GM18507 (cell line): ENCODE data around the gene SYNGR1.
"Not testable (repeated sequence)": the region's sequence is repeated elsewhere in the genome, so short reads cannot be mapped to it uniquely, and the experiment has no call there.

Experiments used
- DNase-seq: peaks from one replicate; pipeline ENCODE4 v3.0.0; 2011; ENCODE audit warnings: low read depth; ENCODE audit not compliant: insufficient read length; ENCODE audit errors: extremely low spot score
- FAIRE-seq: peaks from 2 replicates; lab custom pipeline; 2011; peaks lifted over from hg19 to GRCh38; lab: Jason Lieb, UNC

The SYNGR1 gene

DNA sequence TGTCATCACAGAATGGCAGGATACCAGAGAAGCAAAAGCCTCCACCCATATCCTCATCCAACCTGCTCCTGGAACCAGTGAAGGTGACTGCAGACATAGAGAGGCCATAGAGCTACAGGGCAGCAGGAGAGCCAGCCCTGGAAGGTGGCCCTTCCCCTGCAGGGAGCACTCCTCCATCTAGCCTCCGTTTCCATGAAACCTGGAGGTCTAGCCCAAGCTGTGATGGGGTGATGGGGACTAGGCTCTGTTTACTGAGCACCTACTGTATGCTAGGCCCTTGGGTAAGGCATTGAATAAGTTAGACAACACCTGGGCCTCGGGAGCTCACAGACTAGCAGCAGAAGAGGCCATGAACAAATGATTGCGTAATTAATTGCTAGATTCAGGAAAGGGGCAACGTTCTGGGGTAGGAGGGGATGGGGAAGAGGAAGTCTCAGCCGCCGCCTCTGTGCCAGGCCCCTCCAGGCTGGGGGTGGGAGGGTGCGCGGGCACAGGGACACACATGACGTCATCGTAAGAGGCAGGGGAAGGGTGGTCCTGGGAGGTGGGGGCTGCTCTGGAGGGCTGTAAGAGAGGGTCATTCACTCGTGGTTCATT, 784 bp upstream of the SYNGR1 start:
- peak; percentile 36 for FAIRE-seq
- no peak for DNase-seq

DNA sequence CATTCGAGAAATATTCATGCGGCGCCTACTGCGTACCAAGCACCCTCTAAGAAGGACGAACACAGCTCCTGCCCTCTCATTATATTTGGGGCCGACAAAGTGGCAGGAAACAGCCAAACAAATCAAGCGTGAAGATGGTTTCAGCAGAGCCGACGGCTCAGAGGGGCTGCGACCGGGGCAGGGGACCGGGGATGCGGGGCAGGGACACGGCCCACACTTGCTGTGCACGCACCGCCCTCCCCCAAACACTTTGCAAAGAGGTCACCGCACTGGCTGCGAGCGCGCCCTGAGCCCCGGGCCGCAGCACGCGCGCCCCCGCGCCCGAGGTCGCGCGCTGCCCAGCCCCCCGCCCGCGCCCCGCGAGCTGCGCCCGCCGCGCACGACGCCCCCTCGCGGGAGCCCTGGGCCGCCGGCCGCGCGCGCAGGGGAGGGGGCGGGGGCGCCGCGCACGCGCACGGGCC, 255 bp upstream of the SYNGR1 start:
- FAIRE-seq: peak; percentile 61
- DNase-seq: peak; percentile 49

DNA sequence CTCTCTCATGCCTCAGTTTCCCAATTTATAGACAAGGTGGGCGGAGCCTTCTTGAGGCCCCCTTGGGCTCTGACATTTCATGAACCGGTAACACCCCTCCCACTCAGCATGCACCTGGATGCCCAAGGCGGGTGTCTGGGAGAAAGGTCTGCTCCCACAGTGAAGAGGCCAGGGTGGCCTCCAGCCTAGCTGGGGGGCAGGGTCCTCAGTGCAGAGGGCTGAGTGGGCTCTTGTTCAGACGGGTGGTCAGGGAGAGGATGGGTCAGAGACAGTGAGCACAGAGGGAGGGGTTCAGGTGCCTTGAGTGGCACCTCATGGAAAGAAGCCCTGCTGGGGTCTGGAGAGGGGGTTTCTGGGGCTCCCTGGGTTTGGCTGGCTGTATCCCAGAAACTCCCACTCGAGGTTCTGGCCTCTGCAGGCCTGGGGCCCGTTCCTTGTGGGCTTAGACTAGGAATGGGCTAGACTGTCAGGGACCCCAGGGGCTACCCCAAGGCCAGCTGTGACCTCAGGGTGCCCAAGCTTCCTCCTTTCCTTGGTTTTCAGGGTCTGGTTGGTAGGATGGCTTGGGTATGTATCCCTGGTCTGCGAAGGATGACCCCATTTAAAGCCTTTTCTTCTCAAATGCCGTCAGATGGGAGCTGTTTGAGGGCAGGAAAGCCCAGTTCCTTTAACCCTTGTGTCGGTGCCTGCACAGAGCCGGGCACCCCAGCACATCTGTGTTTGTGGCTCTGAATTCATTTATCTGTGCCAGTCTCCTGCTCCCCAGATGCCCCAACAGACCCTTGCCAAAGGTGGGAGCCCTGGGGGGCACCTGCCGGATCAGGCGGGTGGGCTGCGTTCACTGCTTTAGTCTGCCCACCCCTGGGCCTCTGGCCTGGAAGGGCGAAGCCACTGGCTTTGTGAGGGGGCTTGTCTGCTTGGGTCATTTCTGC, 1.2 kb downstream of the SYNGR1 start:
- FAIRE-seq (no peak), DNase-seq (no peak)

DNA sequence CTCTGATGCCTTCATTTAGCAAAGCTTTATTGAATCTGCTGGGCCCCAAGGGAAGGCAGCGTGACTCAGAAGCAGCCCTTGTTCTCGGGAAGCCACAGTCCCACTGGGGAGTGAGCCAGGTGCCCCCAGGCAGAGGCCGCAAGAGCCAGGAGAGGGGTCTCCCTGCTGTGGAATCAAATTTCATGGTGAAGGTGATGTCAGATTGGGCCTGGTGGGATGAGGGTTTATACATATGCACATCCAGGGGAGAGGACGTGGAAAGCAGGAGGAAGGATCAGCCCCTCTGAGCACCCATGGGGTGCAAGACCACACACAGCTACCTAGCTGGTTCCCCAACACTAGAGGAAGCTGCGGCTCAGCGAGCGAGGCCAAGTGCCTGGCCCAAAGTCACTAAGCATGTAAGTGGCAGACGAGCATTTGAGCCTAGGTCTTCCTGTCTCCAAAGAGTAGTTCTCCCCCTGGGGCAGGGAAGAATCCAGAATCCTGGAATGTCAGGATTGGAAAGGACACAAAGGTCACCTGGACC, 2.0 kb downstream of the SYNGR1 start:
- DNase-seq: peak; percentile 23

DNA sequence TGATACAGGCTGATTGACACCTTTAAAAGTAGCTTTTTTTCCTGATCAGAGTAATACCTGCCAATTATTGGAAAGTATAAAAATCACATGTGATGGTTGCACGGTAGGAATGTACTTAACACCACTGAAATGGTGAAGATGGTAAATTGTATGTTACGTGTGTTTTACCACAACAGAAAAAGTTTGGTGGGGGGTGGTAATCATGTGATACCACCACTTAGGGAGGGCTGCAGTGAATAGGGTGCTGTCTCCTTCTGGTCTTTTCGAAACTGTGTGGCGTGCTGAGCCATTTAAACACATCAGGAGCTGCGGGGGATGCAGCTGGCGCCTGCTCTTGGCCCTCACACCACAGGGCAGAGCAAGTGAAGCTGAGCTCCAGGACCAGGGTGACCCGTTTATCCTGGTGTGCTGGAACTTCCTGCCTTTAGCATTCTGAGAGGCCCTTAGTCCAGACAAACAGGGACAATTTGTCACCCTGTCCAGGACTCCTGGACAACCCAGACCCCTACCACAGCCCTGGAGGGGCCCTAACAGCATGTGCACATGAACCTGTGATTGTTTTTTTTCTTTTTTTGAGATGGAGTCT, 2.6 kb downstream of the SYNGR1 start:
- no peak for DNase-seq
- FAIRE-seq: no peak

More for the DNA sequence above, 2.0 kb downstream of the SYNGR1 start:
- FAIRE-seq: peak; percentile 74

DNA sequence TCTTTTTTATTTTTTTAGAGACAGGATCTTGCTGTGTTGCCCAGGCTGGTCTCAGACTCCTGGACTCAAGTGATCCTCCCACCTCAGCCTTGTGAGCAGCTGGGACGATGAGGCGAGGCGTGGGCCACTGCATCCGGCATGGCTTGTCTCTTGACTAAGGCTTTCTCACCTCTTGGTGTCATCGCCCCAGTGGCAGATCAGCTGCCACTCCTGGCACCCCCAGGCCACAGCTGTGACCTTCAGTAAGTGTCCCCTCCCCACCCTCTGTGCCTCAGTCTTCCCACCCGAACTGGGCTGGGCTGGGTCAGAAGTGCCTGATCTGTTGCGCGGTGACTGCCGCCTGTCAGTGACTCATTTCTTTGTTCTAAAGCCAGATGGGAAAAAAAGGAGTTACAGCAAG, 3.6 kb downstream of the SYNGR1 start:
- FAIRE-seq: no peak
- DNase-seq: no peak

DNA sequence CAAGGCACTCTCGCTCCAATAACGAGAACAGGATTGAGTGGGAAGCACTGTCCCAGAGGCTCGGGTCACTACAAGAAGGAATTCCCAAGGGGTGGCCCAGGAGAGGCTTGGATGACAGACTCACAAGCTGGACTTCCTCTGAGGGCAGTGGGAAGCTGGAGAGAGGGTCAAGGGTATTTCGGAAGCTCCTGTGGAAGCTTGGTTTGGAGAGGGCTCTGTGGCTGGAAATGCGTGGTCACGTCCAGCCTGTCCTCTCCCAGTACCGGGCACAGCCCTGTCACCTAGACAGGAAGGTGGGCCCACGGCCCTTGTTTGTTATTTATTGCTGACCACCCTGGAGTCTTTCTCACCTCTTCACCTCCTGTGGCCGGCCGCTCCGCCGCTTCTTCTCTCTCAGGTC, 5.3 kb downstream of the SYNGR1 start:
- FAIRE-seq: no peak
- no peak for DNase-seq

DNA sequence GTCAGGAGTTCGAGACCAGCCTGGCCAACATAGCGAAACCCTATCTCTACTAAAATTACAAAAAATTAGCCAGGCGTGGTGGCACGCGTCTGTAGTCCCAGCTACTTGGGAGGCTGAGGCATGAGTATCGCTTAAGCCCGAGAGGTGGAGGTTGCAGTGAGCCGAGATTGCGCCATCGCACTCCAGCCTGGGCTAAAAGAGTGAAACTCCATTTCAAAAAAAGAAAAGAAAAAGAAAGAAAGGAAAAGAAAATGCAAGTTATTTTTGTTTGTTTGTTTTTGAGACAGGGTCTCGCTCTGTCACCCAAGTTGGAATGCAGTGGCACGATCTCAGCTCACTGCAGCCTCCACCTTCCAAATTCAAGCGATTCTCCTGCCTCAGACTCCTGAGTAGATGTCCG, 6.0 kb downstream of the SYNGR1 start:
- DNase-seq, FAIRE-seq: not testable (repeated sequence)

DNA sequence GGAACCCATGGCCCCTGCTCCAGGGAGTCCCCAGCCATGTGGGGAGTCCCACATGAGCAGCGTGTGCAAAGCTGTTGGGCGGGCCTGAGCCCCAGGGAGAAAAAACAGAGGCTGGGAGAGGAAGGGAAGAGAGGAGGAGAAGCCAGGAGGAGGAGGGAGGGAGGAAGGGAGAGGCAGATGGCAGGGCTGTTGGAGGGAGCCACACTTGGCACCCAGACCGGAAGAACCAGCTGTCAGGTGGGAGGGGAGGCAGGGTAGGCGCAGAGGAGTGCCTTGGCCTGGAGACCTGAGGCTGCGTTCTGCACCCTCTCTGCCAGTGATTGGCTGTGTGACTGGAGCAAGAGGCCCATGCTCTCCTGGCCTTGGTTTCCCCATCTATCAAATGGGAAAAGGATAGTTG, 6.7 kb downstream of the SYNGR1 start:
- FAIRE-seq: no peak
- DNase-seq: no peak

DNA sequence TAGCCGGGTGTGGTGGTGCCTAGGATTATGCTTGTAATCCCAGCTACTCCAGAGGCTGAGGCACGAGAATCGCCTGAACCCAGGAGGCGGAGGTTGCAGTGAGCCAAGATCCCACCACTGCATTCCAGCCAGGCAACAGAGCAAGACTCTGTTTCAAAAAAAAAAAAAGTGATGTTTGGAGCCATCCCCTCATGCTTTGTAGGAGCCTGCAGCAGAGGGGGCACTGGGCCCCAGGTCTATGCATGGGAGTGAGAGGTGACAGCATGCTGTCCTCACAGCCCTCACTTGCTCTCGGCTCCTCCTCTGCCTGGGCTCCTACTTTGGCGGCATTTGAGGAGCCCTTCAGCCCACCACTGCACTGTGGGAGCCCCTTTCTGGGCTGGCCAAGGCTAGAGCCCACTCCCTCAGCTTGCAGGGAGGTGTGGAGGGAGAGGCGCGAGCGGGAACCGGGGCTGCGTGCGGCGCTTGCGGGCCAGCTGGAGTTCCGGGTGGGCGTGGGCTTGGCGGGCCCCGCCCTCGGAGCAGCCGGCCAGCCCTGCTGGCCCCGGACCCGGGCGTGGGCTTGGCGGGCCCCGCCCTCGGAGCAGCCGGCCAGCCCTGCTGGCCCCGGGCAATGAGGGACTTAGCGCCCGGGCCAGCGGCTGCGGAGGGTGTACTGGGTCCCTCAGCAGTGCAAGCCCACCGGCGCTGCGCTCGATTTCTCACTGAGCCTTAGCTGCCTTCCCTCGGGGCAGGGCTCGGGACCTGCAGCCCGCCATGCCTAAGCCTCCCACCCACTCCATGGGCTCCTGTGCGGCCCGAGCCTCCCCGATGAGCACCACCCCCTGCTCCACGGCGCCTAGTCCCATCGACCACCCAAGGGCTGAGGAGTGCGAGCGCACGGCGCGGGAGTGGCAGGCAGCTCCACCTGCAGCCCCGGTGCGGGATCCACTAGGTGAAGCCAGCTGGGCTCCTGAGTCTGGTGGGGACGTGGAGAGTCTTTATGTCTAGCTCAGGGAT, 7.6 kb downstream of the SYNGR1 start:
- not testable (repeated sequence) for DNase-seq, FAIRE-seq

DNA sequence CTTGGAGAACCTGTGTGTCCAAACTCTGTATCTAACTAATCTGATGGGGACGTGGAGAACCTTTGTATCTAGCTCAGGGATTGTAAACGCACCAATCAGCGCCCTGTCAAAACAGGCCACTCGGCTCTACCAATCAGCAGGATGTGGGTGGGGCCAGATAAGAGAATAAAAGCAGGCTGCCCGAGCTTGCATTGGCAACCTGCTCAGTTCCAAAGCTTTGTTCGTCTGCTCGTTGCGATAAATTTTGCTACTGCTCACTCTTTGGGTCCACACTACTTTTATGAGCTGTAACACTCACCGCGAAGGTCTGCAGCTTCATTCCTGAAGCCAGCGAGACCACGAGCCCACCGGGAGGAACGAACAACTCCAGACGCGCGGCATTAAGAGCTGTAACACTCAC, 8.4 kb downstream of the SYNGR1 start:
- not testable (repeated sequence) for DNase-seq, FAIRE-seq

DNA sequence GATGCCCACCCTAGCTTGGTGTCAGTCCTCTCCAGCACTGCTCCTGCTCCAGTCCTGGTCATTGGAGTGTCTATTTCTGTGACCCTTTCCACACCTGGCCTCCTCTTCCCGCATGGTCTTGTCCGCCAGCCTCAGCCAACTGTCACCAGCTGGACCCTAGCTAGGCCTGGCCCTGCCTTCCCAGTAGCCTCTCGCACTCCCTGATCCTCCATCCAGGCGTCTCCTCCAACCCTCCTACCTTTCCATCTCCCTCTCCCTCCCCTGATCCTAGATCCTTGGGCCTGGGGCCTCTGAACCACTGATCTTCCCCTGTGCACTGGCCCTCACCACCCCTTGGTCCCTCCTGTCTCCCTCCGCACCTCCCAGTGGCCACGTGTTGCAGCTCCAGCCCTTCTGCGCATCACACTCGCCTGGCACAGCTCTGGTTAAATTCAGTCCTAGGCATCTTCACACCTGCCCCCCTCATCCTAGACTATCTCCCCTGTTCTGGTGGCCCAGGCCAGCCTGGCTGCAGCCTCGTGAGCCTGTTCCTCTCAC, 9.9 kb downstream of the SYNGR1 start:
- FAIRE-seq: no peak

DNA sequence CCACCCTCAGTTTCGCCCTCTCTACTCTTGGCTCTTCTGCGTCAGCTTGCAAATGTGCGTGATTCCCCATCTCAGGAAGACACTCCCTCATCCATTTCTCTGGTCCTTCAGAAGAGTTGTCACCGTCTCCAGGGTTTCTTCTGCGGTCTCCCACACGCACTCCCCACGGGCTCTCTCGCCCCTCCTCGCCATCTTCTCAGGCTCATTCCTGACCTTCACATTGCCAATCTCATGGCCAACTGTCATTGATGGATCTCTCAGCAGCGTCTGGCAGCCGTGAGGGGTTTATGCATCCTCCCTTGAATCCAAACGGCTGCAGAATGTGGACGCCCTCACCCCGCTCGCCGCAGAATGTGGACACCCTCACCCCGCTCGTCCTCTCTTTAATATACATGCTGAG, 10.5 kb downstream of the SYNGR1 start:
- FAIRE-seq (no peak), DNase-seq (no peak)

More for the DNA sequence above, 9.9 kb downstream of the SYNGR1 start:
- no peak for DNase-seq

DNA sequence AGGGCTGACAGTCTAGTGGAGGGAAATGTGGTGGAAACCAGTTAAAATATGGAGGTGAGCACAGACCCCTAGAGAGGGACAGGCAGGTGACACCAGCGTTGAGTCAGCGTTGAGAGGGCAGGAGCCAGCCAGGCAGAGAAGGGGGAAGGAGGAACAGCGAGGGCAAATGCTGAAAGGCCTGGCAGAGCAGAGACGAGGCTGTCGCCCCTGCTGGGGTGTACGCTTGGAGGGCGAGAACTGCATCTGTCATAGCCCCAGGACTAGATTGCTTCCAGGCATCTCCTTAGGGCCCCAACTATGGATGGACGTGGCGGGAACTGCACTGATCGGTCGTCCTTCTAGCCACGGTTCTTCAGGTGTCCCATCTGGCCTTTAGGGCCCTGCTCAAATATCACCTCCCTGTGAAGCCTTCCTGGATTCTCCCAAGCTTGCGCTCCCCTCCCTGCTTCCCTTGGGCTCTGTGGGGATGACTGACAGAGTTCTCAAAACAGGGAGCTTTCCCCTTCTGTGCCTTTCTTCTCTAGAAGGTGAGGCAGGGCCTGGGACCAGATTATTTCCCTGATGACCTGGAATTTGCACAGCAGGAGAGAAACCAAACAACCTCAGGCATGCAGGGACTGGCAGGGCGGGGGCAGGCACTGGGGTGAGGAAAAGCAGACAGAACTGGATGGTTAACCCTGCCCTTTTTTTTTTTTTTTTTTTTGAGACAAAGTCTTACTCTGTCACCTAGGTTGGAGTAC, 11.1 kb downstream of the SYNGR1 start:
- FAIRE-seq (no peak), DNase-seq (no peak)

DNA sequence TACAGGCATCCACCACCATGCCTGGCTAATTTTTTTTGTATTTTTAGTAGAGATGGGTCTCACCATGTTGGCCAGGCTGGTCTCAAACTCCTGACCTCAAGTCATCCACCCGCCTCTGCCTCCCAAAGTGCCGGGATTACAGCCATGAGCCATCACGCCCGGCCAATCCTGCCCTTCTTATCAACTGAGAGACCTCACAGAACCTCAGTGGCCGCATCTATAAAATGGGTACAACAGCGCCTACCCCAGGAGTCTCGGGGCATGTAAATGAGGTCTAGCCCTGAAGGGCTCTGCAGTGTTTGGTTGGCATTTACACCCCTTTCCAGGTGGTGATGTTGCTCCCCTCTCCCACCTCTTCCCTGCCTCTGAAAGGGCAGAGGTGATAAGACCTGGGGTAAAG, 11.7 kb downstream of the SYNGR1 start:
- DNase-seq (no peak), FAIRE-seq (no peak)

DNA sequence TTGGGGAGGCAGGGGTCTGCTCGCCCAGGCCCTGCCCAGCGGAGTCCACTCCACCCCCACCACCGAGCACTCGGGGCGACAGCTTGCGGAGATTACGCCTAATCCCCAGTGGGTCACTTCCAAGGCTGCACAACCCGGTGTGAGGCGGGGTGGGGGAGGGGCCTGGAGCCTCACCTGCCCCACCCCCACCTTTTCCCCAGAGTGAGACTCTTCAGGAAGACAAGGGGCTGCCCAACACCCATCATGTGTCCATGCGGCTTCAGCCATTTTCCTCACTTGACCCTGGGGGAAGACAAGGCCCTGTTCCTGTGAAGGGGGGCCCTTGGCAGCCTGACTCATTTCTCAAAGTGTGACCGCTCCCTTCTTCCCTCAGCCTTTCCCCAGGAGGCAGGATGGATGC, 12.5 kb downstream of the SYNGR1 start:
- DNase-seq (no peak), FAIRE-seq (no peak)

DNA sequence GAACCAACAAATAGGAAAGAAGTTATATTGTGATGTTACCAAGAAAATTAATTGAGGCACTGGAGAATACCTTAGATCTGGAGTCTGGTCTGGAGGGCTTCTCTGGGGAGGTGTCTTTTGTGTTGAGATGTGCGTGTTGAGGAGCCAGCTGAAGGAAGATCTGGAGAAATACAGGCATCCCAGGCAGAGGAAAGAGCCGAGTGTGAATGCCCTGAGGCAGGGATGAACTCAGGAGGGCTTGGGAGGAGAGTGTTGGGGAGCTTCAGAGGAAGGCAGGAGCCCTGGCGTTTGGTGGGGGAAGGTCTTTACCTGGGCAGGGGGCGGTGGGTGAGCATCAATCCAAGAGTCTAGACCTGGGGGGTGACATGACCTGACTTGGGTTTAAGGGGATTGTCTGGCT, 13.1 kb downstream of the SYNGR1 start:
- FAIRE-seq (no peak), DNase-seq (no peak)
